GM18951 (cell line): Measurements from ENCODE around the gene CHAMP1.
"Not testable (repeated sequence)": the region's sequence is repeated elsewhere in the genome, so short reads cannot be mapped to it uniquely, and the experiment has no call there.

ENCODE experiments used
- POLR2A ChIP-seq: IDR thresholded peaks from 4 replicates; pipeline ENCODE4 v1.6.1; 2011; ENCODE audit warnings: mild to moderate bottlenecking; ENCODE audit not compliant: insufficient read length, insufficient read depth; ENCODE audit errors: extremely low read depth
- in situ Hi-C: fragments of 300-500 bp; cut with MboI; formaldehyde crosslinking; loops from one replicate; pipeline ENCODE4 v1.12.0; 2022; ENCODE audit warnings: low sequenced_read_pairs, mixed read lengths, inconsistent platforms; ENCODE audit not compliant: unreplicated experiment

Gene CHAMP1

GRCh38 chr13:114334305-114335053 lies 20.2 kb downstream of the CHAMP1 start:
- in situ Hi-C loops, result no loop called here

GRCh38 chr13:114336457-114336856 lies 22.2 kb downstream of the CHAMP1 start:
- in situ Hi-C loops, result not testable (repeated sequence)

More at GRCh38 chr13:114334305-114335053, 20.2 kb downstream of the CHAMP1 start:
- TF ChIP-seq POLR2A, result no peak

- in situ Hi-C loops, result no loop called here
- TF ChIP-seq POLR2A, result no peak
Measured at GRCh38 chr13:114338959-114339358, 24.7 kb downstream of the CHAMP1 start.

GRCh38 chr13:114339857-114340534 lies 25.7 kb downstream of the CHAMP1 start:
- TF ChIP-seq POLR2A, result no peak
- in situ Hi-C loops, result no loop called here

- in situ Hi-C loops, result no loop called here
- TF ChIP-seq POLR2A, result no peak
Measured at GRCh38 chr13:114341003-114341777, 26.9 kb downstream of the CHAMP1 start.

GRCh38 chr13:114347256-114347655 lies 33.0 kb downstream of the CHAMP1 start:
- in situ Hi-C loops, result not testable (repeated sequence)

GRCh38 chr13:114352763-114353162 lies 38.5 kb downstream of the CHAMP1 start:
- in situ Hi-C loops, result not testable (repeated sequence)

- in situ Hi-C loops, result not testable (repeated sequence)
Measured at GRCh38 chr13:114353382-114353781, 39.1 kb downstream of the CHAMP1 start.
